ENCODE measurements around the gene DAB2IP.

DAB2IP gene

GRCh38 chr9:121662359-121662758 is 10.9 kb downstream of the DAB2IP start:
- in situ Hi-C loops (cut with MboI; ENCODE audit: low sequenced_read_pairs): no loop called here

GRCh38 chr9:121662891-121663580 is 11.6 kb downstream of the DAB2IP start:
- in situ Hi-C loops (cut with MboI; ENCODE audit: low sequenced_read_pairs): no loop called here

- in situ Hi-C loops (cut with MboI; ENCODE audit: low sequenced_read_pairs): no loop called here
These were observed 12.2 kb downstream of the DAB2IP start for GRCh38 chr9:121663591-121663990.

DNA sequence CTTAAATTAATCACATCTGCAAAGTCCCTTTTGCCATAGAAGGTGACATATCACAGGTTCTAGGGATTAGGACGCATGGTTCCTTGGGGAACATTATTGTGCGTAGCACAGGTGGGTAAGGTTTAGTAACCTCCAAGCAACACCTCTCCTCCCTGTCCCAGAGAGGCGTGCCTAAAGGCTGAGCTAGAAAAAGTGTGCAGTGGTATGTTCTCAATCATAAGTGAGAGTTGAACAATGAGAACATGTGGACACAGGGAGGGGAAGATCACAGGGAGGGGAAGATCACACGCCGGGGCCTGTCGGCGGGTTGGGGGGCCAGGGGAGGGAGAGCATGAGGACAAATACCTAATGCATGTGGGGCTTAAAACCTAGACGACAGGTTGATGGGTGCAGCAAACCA is 14.9 kb downstream of the DAB2IP start:
- in situ Hi-C loops (cut with MboI; ENCODE audit: low sequenced_read_pairs): no loop called here

GRCh38 chr9:121667214-121667613 is 15.8 kb downstream of the DAB2IP start:
- in situ Hi-C loops (cut with MboI; ENCODE audit: low sequenced_read_pairs): no loop called here

GRCh38 chr9:121667890-121668289 is 16.5 kb downstream of the DAB2IP start:
- in situ Hi-C loops (cut with MboI; ENCODE audit: low sequenced_read_pairs): no loop called here

- in situ Hi-C loops (cut with MboI; ENCODE audit: low sequenced_read_pairs): no loop called here
These were observed 19.0 kb downstream of the DAB2IP start for GRCh38 chr9:121670431-121670830.

DNA sequence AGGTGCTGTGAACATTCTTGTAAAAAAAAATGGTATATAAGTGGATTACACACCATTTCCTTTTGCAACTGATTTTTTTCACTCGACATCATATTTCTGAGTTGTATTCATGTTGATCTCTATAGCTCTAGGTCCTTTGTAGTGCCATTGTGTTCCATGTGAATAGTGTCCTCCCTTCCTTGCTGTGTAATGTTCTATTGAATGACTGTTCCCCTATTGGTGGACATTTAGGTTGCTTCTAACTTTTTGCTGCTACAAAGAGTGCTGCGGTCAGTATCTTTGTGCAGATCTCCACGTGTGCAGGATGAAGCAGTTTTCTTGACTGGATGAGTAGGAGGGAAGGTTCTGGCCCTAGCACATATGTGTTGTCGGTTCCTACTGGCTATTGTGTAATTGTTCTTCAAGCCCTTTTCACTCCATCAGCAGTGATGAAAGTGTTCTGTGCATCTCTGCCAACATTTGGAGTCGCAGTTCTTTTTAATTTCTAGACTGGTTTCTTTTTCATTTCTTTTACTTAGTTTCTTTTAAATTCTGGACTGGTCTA is 20.2 kb downstream of the DAB2IP start:
- in situ Hi-C loops (cut with MboI; ENCODE audit: low sequenced_read_pairs): no loop called here

DNA sequence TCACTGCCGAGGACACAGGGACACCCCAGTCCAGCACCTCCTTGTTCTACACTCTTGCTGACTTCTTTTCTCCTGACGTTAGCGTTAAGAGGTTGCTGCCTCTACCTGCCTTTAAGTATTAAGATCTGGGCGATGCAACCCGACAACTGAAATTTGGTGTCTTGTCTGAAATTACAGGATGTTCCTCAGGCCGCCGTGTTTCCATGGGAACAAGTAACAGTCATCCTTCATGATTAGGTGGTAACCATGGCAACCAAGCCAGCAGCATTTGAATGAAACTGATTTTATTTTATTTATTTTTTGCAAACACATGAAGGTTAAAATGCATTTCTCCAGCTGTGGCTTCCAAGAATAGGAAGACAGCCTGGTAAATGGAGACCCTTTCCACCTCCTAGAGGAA is 20.8 kb downstream of the DAB2IP start:
- in situ Hi-C loops (cut with MboI; ENCODE audit: low sequenced_read_pairs): no loop called here

DNA sequence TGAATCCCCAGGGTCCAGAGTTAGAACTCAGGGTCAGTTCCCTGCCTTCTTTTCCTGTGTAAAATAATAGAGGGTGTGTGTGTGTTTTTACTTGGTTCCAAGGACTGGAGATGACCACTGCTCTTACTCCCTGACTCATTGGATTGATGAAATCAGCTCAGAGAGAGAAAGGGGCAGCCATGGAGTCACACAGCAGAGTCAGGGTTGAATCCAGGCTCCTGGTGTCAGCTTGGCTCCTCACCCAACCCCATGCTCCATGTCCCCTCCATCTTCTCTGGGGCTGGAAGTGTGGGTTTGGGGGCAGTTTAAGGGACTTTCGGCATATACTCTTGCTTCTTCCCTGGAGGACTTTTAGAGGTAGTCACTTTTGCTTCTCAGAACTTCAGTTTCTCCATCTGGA is 21.6 kb downstream of the DAB2IP start:
- in situ Hi-C loops (cut with MboI; ENCODE audit: low sequenced_read_pairs): no loop called here

DNA sequence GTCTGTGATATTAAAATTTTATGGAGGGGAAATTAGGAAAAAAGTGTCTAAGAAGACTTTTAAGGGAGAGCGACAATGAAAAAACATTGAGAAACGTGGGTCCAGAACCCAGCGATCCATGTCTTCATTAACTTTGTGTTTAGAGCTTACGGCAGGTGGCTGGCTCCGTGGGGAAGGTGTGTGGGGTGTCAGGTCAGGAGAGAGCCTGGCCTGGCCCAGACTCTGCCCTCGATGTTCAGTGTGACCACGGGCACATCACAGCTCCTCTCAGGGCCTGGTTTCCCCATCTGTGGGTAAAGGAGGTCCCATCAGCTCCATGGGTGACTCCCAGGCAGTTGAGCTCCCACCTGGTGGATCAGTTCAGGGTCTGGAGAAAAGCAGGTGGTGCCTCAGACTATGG is 22.1 kb downstream of the DAB2IP start:
- in situ Hi-C loops (cut with MboI; ENCODE audit: low sequenced_read_pairs): no loop called here

DNA sequence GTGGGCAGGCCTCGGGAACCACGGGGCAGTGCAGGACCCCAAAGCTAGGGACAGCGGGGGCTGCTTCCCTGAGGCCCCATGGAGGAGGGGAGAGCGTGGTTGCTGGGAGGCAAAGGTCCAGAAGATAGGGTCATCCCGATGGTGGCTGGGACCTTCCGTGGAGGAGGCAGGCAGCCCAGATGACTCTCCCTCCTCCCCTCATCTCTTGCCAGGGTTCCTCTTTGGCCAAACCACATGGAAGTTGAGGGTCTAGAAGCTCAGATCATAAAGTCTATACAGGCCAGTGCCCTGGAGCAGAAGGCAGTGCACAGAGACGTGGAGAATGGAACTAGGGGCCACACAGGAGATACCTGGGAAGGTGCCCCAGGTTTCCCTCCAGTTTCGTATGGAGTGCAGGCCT is 22.6 kb downstream of the DAB2IP start:
- in situ Hi-C loops (cut with MboI; ENCODE audit: low sequenced_read_pairs): no loop called here

DNA sequence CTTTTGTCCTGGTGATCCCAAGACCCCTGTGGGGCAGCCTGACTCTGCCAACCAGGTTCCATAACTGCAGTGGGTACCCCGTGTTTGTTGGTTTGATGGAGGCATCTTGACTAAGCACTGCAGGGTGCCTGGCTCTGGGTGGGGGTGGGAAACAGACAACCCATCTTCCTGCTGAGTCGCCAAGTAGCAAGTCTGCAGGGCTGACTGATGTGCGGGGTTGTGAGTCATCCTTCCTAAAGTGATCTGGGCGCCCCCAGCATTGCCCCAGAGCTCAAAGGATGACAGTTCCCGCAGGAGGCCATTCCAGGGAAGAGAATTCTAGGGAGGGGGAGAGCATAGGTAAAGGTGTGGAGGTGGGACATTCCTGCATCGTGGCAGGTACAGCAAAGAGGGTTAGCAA is 23.5 kb downstream of the DAB2IP start:
- in situ Hi-C loops (cut with MboI; ENCODE audit: low sequenced_read_pairs): loop anchor here (25.0 kb wide), 1 partner anchor 312 kb away; no protein-coding TSS in a partner anchor

- in situ Hi-C loops (cut with MboI; ENCODE audit: low sequenced_read_pairs): loop anchor here (25.0 kb wide), 1 partner anchor 312 kb away; no protein-coding TSS in a partner anchor
These were observed 23.9 kb downstream of the DAB2IP start for GRCh38 chr9:121675381-121675780.

GRCh38 chr9:121675969-121676822 is 24.8 kb downstream of the DAB2IP start:
- in situ Hi-C loops (cut with MboI; ENCODE audit: low sequenced_read_pairs): loop anchor here (25.0 kb wide), 1 partner anchor 311 kb away; no protein-coding TSS in a partner anchor

DNA sequence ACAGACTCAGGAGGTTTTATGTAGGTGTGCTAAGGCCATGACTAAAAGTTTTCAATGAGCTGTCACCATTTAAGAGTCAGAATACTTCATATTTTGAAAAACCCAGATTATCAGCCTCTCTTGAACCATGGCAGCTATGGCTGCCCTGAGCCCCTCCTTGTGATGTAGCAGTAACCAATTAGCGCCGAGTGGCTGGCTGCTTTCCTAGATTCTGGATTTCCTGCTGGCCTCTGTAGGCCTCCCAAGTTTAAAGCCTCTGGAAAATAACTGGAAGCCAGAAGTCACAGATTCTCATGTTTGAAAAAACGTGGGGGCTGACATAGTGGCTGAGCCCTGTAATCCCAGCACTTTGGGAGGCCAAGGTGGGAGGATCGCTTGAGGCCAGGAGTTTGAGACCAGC is 25.5 kb downstream of the DAB2IP start:
- in situ Hi-C loops (cut with MboI; ENCODE audit: low sequenced_read_pairs): loop anchor here (25.0 kb wide), 1 partner anchor 310 kb away; no protein-coding TSS in a partner anchor

DNA sequence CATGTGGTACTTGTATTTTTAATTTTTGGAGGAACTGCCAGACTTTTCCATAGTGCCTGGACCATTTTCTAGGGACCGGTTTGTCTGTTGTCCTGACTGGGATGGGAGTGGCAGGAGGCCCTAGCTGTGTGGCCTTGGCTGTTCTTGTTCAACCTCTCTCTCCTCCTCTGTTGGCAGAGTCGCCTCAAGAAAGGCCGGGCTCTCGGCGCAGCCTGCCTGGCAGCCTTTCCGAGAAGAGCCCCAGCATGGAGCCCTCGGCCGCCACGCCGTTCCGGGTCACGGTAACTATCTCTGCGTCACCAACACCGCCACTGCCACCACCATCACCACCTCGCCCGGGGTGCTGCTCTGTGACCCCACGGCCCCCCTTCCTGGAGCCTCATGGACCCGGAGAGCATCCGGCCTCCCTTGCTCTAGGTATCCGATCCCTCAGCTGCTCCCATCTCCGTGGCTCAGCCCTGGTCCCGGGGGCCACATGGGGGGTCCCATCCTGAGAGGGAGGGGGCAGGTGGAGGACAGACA is 27.1 kb downstream of the DAB2IP start:
- in situ Hi-C loops (cut with MboI; ENCODE audit: low sequenced_read_pairs): loop anchor here (25.0 kb wide), 1 partner anchor 309 kb away; no protein-coding TSS in a partner anchor

- in situ Hi-C loops (cut with MboI; ENCODE audit: low sequenced_read_pairs): loop anchor here (10.0 to 25.0 kb wide), 2 partner anchors 125 to 307 kb away; no protein-coding TSS in a partner anchor
These were observed 28.6 kb downstream of the DAB2IP start for GRCh38 chr9:121679901-121680635.

- in situ Hi-C loops (cut with MboI; ENCODE audit: low sequenced_read_pairs): loop anchor here (10.0 to 25.0 kb wide), 2 partner anchors 127 to 306 kb away; no protein-coding TSS in a partner anchor
These were observed 30.0 kb downstream of the DAB2IP start for GRCh38 chr9:121681404-121681803.

DNA sequence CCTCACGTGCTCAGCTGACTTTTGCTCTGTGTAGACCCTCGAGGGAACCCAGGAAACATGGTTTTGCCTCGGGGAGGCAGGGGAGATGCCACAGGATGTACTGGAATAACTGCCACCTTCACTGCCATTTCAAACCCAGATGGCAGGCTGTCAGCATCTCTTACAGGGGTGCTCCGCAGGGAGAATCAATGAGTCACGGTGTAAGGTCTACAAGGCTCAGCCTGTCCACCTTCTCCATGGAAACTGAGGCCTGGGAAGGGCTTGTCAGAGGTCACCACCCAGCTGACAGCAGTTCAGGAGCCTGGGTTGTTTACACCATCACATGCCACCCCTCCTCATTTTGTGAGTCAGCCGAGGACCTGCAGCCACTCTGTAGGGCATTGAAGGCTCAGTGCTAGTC is 30.8 kb downstream of the DAB2IP start:
- in situ Hi-C loops (cut with MboI; ENCODE audit: low sequenced_read_pairs): loop anchor here (10.0 to 25.0 kb wide), 2 partner anchors 127 to 305 kb away; no protein-coding TSS in a partner anchor

Measured in HL-60/S4 treated with phorbol 12-myristate 13-acetate at 8.2 ng/mL for 4 days and 3 days (cell line).